Astrocyte (in vitro differentiated cells and primary cell): ENCODE measurements around the gene HAPLN2. TPM values are rescaled to one million over a fixed set of nuclear protein-coding genes. Genes with fewer than 3 reads are reported as not detected.
A peak's percentile ranks its signal among the peaks of the same experiment; 100 is the strongest.

Experiments
- DNase-seq: peaks from one replicate; pipeline ENCODE4 v3.0.0-alpha.2; 2010; ENCODE audit warnings: low read depth
- FAIRE-seq: peaks from 2 replicates; lab custom pipeline; 2011; peaks lifted over from hg19 to GRCh38; lab: Jason Lieb, UNC
- H2AFZ ChIP-seq: 2 replicates; pipeline ENCODE4 v1.6.0; 2012; ENCODE audit warnings: low read depth, low read length, inconsistent platforms
- H3K27ac ChIP-seq: 2 replicates; pipeline ENCODE4 v1.5.1; 2011; ENCODE audit warnings: low read depth, low read length, inconsistent platforms
- H3K27me3 ChIP-seq: 2 replicates; pipeline ENCODE4 v1.6.0; 2011; ENCODE audit warnings: low read length, inconsistent platforms; ENCODE audit not compliant: insufficient read depth
- H3K36me3 ChIP-seq: 2 replicates; pipeline ENCODE4 v1.5.1; 2011; ENCODE audit warnings: low read length, inconsistent platforms; ENCODE audit not compliant: insufficient read depth
- H3K4me1 ChIP-seq: 2 replicates; pipeline ENCODE4 v1.5.1; 2011; ENCODE audit warnings: low read length, inconsistent platforms; ENCODE audit not compliant: insufficient read depth
- H3K4me2 ChIP-seq: 2 replicates; pipeline ENCODE4 v1.6.0; 2012; ENCODE audit warnings: low read length, inconsistent platforms
- H3K4me3 ChIP-seq: 2 replicates; pipeline ENCODE4 v1.5.1; 2011; ENCODE audit warnings: low read depth, mild to moderate bottlenecking, low read length, inconsistent platforms; ENCODE audit not compliant: insufficient read depth
- H3K79me2 ChIP-seq: 2 replicates; pipeline ENCODE4 v1.6.0; 2012; ENCODE audit warnings: mild to moderate bottlenecking, low read length, inconsistent platforms; ENCODE audit not compliant: insufficient read depth
- H3K9ac ChIP-seq: 2 replicates; pipeline ENCODE4 v1.6.0; 2012; ENCODE audit warnings: mild to moderate bottlenecking, low read length, inconsistent platforms
- H3K9me3 ChIP-seq: 2 replicates; pipeline ENCODE4 v1.5.1; 2012; ENCODE audit warnings: low read depth, mild to moderate bottlenecking, low read length, inconsistent platforms; ENCODE audit not compliant: insufficient read depth
- H4K20me1 ChIP-seq: 2 replicates; pipeline ENCODE4 v1.6.0; 2012; ENCODE audit warnings: low read length, inconsistent platforms; ENCODE audit not compliant: insufficient read depth
- H3K27ac Mint-ChIP-seq: one replicate; pipeline ENCODE4 v1.8.0; 2021; ENCODE audit warnings: mild to moderate bottlenecking, mixed read lengths; ENCODE audit not compliant: unreplicated experiment
- H3K27me3 Mint-ChIP-seq: one replicate; pipeline ENCODE4 v1.8.0; 2021; ENCODE audit warnings: low read depth, mixed read lengths; ENCODE audit not compliant: unreplicated experiment
- H3K36me3 Mint-ChIP-seq: one replicate; pipeline ENCODE4 v1.8.0; 2021; ENCODE audit warnings: low read depth, mixed read lengths; ENCODE audit not compliant: unreplicated experiment
- H3K4me1 Mint-ChIP-seq: one replicate; pipeline ENCODE4 v1.8.0; 2021; ENCODE audit warnings: low read depth, mixed read lengths; ENCODE audit not compliant: unreplicated experiment
- H3K4me3 Mint-ChIP-seq: one replicate; pipeline ENCODE4 v1.8.0; 2021; ENCODE audit warnings: mild to moderate bottlenecking, moderate library complexity, mixed read lengths; ENCODE audit not compliant: unreplicated experiment
- H3K9me3 Mint-ChIP-seq: one replicate; pipeline ENCODE4 v1.8.0; 2021; ENCODE audit warnings: mild to moderate bottlenecking, mixed read lengths; ENCODE audit not compliant: unreplicated experiment
- EZH2 ChIP-seq: IDR thresholded peaks from 2 replicates; pipeline ENCODE4 v1.6.1; 2012; ENCODE audit warnings: mild to moderate bottlenecking, low read length, inconsistent platforms; ENCODE audit not compliant: insufficient read depth
- total RNA-seq: library from RNA; stranded (reverse); gene quantifications from 2 replicates; pipeline ENCODE4 v1.2.1, GENCODE V29; 2021
- TF ChIP-seq, protein P1 (sequence below): IDR thresholded peaks from 2 replicates; pipeline ENCODE4 v1.5.1; 2011; ENCODE audit warnings: low read depth, mild to moderate bottlenecking, inconsistent platforms, low read length, moderate library complexity; ENCODE audit not compliant: insufficient read depth

HAPLN2 gene
- total RNA-seq, 1 donor from 2014 or later: not detected

DNA sequence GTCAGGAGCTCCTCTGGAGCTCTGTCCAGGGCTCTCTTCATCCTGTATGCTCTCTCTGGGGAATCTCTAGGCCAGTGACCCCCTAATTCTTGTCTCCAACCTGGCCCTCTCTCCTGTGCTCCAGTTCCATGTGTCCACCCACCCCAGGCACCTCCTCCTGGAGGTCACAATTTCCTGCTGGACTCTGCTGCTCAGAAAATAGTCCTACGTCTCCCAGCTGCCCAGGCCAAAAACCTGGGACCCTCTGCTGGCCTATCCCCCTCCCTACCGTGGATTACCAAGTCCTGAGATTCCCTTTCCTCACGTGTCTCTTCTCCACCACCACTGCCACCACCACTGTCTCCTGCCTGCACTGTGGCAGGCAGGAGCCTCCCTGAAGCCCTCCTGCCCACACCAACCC, 46.3 kb downstream of the HAPLN2 start:
- Histone ChIP-seq H3K27ac (no peak overlapping the region), H3K4me3 (no peak overlapping the region), H3K4me1 (peaks cover 59% of the 10 kb centered on the region), H3K79me2 (no peaks in the 10 kb centered on the region), H3K36me3 (no peaks in the 10 kb centered on the region), H3K4me2 (peak overlapping the region; percentile 68), H4K20me1 (no peaks in the 10 kb centered on the region), H3K9ac (no peak overlapping the region), H3K27me3 (no peaks in the 10 kb centered on the region), H2AFZ (no peak overlapping the region), H3K9me3 (no peaks in the 10 kb centered on the region)
- Mint-ChIP-seq H3K36me3 (peaks cover 1% of the 10 kb centered on the region), H3K27ac (peak overlapping the region; percentile 88), H3K9me3 (no peaks in the 10 kb centered on the region), H3K4me3 (peak overlapping the region; percentile 16), H3K27me3 (no peaks in the 10 kb centered on the region), H3K4me1 (peaks cover 81% of the 10 kb centered on the region)
- TF ChIP-seq, protein P1, sequence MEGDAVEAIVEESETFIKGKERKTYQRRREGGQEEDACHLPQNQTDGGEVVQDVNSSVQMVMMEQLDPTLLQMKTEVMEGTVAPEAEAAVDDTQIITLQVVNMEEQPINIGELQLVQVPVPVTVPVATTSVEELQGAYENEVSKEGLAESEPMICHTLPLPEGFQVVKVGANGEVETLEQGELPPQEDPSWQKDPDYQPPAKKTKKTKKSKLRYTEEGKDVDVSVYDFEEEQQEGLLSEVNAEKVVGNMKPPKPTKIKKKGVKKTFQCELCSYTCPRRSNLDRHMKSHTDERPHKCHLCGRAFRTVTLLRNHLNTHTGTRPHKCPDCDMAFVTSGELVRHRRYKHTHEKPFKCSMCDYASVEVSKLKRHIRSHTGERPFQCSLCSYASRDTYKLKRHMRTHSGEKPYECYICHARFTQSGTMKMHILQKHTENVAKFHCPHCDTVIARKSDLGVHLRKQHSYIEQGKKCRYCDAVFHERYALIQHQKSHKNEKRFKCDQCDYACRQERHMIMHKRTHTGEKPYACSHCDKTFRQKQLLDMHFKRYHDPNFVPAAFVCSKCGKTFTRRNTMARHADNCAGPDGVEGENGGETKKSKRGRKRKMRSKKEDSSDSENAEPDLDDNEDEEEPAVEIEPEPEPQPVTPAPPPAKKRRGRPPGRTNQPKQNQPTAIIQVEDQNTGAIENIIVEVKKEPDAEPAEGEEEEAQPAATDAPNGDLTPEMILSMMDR: no peak
- no peak for TF ChIP-seq EZH2
- DNase-seq (no peak), FAIRE-seq (no peak)

DNA sequence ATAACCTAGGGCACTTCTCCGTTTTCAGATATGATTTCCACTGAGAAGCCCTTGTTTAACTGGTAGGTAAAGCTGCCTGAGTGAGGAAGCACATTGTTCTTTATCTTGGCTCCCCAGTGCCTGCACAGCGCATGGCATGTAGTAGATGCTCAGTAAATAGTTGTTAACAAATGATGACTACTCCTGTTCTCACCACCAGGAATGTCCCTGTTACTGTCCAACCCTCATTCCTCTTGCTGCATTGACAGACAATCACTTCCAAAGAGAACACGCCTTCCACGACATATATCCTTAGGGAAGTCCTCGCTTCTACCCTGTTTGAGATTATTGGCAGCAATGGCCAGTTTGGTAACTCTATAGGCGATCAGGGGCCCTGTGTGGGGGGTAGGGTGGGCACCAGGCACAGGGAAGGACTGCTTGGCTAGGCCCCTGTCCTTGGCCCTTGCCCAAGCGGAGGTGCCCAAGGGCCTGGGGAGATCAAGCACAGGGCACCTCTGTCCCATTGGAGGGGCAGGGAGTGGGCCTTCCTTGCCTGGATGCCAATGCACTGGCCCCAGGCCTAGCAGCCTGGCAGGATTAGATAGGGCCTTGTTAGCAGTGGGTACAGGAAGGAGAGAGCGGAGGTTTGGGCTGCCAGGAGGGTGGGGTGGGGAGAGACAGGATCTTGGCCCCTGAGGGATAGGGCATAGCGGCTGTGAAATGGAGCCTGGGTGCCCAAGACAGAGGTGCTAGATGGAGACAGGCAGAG, 47.8 kb downstream of the HAPLN2 start:
- no peak overlapping the region for H3K4me3 Mint-ChIP-seq
- Histone ChIP-seq H3K4me2 (no peak overlapping the region), H4K20me1 (peaks cover 2% of the 10 kb centered on the region), H3K79me2 (no peaks in the 10 kb centered on the region), H3K27ac (peak overlapping the region; percentile 1), H2AFZ (no peak overlapping the region), H3K9ac (no peak overlapping the region), H3K36me3 (peaks cover 10% of the 10 kb centered on the region), H3K4me1 (peaks cover 44% of the 10 kb centered on the region), H3K4me3 (no peak overlapping the region), H3K9me3 (no peaks in the 10 kb centered on the region), H3K27me3 (no peaks in the 10 kb centered on the region)
- DNase-seq: no peak
- TF ChIP-seq, protein P1: no peak
- no peak for TF ChIP-seq EZH2
- H3K36me3 Mint-ChIP-seq: peaks cover 13% of the 10 kb centered on the region
- H3K27ac Mint-ChIP-seq: peak overlapping the region; percentile 88
- H3K27me3 Mint-ChIP-seq: no peaks in the 10 kb centered on the region
- FAIRE-seq: no peak
- H3K4me1 Mint-ChIP-seq: peaks cover 76% of the 10 kb centered on the region
- no peaks in the 10 kb centered on the region for H3K9me3 Mint-ChIP-seq

DNA sequence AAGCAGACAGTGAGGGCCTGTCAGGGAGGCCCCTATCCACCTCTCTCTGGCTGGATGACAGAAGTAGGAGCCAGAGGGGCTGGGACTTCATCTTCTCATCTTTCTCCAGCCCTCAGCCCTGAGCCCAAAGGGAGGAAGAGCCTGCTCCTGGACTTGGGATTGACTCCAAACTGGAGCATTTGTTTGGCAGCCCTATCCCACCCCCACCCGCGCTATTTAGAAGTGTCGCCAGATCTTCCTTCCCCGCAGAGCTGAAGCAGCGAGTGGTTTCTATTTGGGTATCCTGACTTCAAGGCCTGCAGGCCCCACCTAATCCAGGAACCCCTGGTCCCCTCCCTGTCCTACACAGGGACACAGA, 48.4 kb downstream of the HAPLN2 start:
- H3K9ac ChIP-seq: no peak overlapping the region
- H4K20me1 ChIP-seq: peaks cover 8% of the 10 kb centered on the region
- peaks cover 15% of the 10 kb centered on the region for H3K36me3 ChIP-seq
- no peaks in the 10 kb centered on the region for H3K79me2 ChIP-seq
- no peak for TF ChIP-seq EZH2
- TF ChIP-seq, protein P1: no peak
- H2AFZ ChIP-seq: peak overlapping the region; percentile 9
- H3K4me2 ChIP-seq: no peak overlapping the region
- H3K4me1 Mint-ChIP-seq: peaks cover 75% of the 10 kb centered on the region
- no peaks in the 10 kb centered on the region for H3K27me3 ChIP-seq
- H3K4me1 ChIP-seq: peaks cover 39% of the 10 kb centered on the region
- H3K27ac Mint-ChIP-seq: peak overlapping the region; percentile 66
- H3K27ac ChIP-seq: peak overlapping the region; percentile 1
- no peaks in the 10 kb centered on the region for H3K9me3 Mint-ChIP-seq
- H3K9me3 ChIP-seq: no peaks in the 10 kb centered on the region
- no peak overlapping the region for H3K4me3 Mint-ChIP-seq
- DNase-seq: no peak
- no peak for FAIRE-seq
- no peak overlapping the region for H3K4me3 ChIP-seq
- H3K27me3 Mint-ChIP-seq: no peaks in the 10 kb centered on the region
- peaks cover 18% of the 10 kb centered on the region for H3K36me3 Mint-ChIP-seq
